ENCODE data around the gene GDPGP1. TPM values are rescaled to one million over a fixed set of nuclear protein-coding genes. Genes with fewer than 3 reads are reported as not detected.

Gene GDPGP1
- total and polyA plus RNA-seq, 4 donors = 3.4 to 11.0 (median 5.2) TPM

- H3K4me1 ChIP-seq (ENCODE audit: control insufficient read depth in 5 of 5, insufficient read depth in 5 of 5, low read length in 5 of 5) = peaks cover 0 to 4% (median 0%) of the 10 kb centered on the region in 5 donors
- H3K27me3 ChIP-seq (ENCODE audit: control insufficient read depth in 3 of 3, insufficient read depth in 3 of 3, low read length in 2 of 3) = no peaks in the 10 kb centered on the region
- WGBS, 2 donors = 91 to 93% methylated on average over 10 of the region's 10 CpGs
- no peaks in the 10 kb centered on the region for H3K9me3 ChIP-seq (ENCODE audit: control insufficient read depth in 4 of 4, insufficient read depth in 3 of 4, low read length in 3 of 4)
- H3K9ac ChIP-seq (ENCODE audit: insufficient read depth in 1 of 2, low read length in 2 of 2) = no peak overlapping the region
- no peak overlapping the region for H3K4me3 ChIP-seq
- no peak for TF ChIP-seq CTCF (IDR thresholded peaks at IDR 0.05; ENCODE audit: control extremely low read depth, extremely low read depth)
- ATAC-seq (ENCODE audit: insufficient read depth, low FRiP score) (no peak), DNase-seq (no peak)
- peaks cover 0 to 6% (median 0%) of the 10 kb centered on the region in 4 donors for H3K36me3 ChIP-seq (ENCODE audit: control insufficient read depth in 4 of 4, insufficient read depth in 4 of 4, low read length in 4 of 4)
- no peak overlapping the region for H3K27ac ChIP-seq (ENCODE audit: low read depth in 1 of 2, low read length in 1 of 2)
Observed at GRCh38 chr15:90243943-90244639, 10.1 kb downstream of the GDPGP1 start.

GRCh38 chr15:90248789-90249202, 14.8 kb downstream of the GDPGP1 start:
- Histone ChIP-seq H3K4me1 (ENCODE audit: control insufficient read depth in 5 of 5, insufficient read depth in 5 of 5, low read length in 5 of 5) (peaks cover 0 to 5% (median 0%) of the 10 kb centered on the region in 5 donors), H3K9me3 (ENCODE audit: control insufficient read depth in 4 of 4, insufficient read depth in 3 of 4, low read length in 3 of 4) (no peaks in the 10 kb centered on the region), H3K27me3 (ENCODE audit: control insufficient read depth in 3 of 3, insufficient read depth in 3 of 3, low read length in 2 of 3) (no peaks in the 10 kb centered on the region), H3K27ac (ENCODE audit: low read depth in 1 of 2, low read length in 1 of 2) (peak overlapping the region in 1 of 2 donors; percentile 67), H3K4me3 (no peak overlapping the region), H3K36me3 (ENCODE audit: control insufficient read depth in 4 of 4, insufficient read depth in 4 of 4, low read length in 4 of 4) (no peaks in the 10 kb centered on the region), H3K9ac (ENCODE audit: insufficient read depth in 1 of 2, low read length in 2 of 2) (no peak overlapping the region)
- DNase-seq = peak in 2 of 3 donors; percentile 8 to 22
- TF ChIP-seq CTCF (IDR thresholded peaks at IDR 0.05; ENCODE audit: control extremely low read depth, extremely low read depth) = no peak
- WGBS, 2 donors = 75 to 81% methylated on average over 6 of the region's 6 CpGs
- ATAC-seq (ENCODE audit: insufficient read depth, low FRiP score) = no peak

- H3K36me3 ChIP-seq (ENCODE audit: control insufficient read depth in 4 of 4, insufficient read depth in 4 of 4, low read length in 4 of 4) = no peaks in the 10 kb centered on the region
- H3K4me1 ChIP-seq (ENCODE audit: control insufficient read depth in 5 of 5, insufficient read depth in 5 of 5, low read length in 5 of 5) = peaks cover 0 to 5% (median 0%) of the 10 kb centered on the region in 5 donors
- WGBS, 2 donors = 1 to 2% methylated on average over 44 of the region's 44 CpGs
- no peak for TF ChIP-seq CTCF (IDR thresholded peaks at IDR 0.05; ENCODE audit: control extremely low read depth, extremely low read depth)
- peak within 1 kb of the TSS; percentile 46 for H3K4me3 ChIP-seq
- no peak within 1 kb of the TSS for H3K9ac ChIP-seq (ENCODE audit: insufficient read depth in 1 of 2, low read length in 2 of 2)
- peak; percentile 89 for ATAC-seq (ENCODE audit: insufficient read depth, low FRiP score)
- H3K27ac ChIP-seq (ENCODE audit: low read depth in 1 of 2, low read length in 1 of 2) = peak within 1 kb of the TSS; percentile 26 to 67
- H3K9me3 ChIP-seq (ENCODE audit: control insufficient read depth in 4 of 4, insufficient read depth in 3 of 4, low read length in 3 of 4) = no peaks in the 10 kb centered on the region
- peak; percentile 90 to 94 (median 90) for DNase-seq
- no peaks in the 10 kb centered on the region for H3K27me3 ChIP-seq (ENCODE audit: control insufficient read depth in 3 of 3, insufficient read depth in 3 of 3, low read length in 2 of 3)
Observed at GRCh38 chr15:90249203-90249863, 15.3 kb downstream of the GDPGP1 start, which contains the start of gene TTLL13. Gene TTLL13 (plus strand): TSS chr15:90249556. CDS start chr15:90250631, 1,075 bp downstream.
